GM19023 (cell line): ENCODE results near the gene FXYD6.

Experiments used
- ATAC-seq: cut with Tn5 transposase; IDR thresholded peaks from one replicate; pipeline ENCODE4 v1.9.1; 2021; ENCODE audit warnings: mild to moderate bottlenecking, moderate library complexity; ENCODE audit not compliant: unreplicated experiment

Gene FXYD6

DNA sequence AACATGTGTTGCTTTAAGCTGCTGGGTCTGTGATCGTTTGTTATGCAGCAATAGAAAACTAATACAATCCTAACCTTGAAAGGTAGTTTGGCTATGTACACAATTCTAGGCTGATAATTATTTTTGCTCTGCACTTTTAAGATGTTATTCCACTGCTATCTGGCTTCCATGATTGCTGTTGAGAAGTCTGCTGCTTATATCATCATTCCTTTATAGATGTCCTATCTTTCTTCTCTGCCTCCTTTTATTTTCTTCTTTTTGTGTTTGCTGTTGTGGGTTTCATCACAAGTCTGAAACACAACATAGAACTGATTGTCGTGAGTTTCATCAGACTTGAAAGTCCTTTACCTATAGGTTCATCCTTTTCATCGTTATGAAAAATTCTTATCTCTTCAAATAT lies 24.1 kb downstream of the FXYD6 start:
- no peak for ATAC-seq

DNA sequence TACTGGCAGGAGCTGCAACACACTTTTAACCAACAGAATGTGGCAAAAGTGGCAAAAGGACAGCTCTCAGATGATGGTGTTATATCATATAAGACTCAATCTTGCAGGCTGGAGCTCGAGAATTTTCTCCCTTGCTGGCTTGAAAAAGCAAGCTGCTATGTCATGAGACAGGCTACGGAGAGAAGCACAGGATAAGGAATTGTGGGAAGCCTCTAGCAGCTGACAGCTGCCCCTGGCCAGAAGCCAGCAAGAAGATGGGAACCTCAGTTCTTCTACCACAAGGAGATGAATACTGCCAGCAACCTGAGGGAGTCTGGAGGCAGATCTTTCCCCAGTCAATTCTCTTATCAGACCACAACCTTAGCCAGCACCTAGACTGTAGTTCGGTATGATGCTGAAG lies 24.6 kb downstream of the FXYD6 start:
- ATAC-seq = no peak

DNA sequence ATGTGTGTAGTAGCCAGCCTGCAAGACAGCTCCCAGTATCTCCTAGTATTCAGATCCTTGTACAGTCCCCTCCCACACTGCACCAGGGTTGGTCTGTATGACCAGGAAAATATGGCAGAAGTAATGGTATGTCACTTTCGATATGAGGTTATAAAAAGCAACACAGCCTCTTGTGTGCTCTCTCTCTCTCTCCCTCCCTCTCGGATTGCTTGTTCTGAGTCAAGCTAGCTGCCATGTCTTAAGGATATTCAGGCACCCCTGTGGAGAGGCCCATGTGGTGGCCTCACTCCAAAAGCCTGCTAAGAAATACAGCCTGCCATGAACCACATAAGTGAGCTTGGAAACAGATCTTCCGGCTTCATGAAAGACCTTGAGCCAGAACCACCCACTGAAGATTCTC lies 25.4 kb downstream of the FXYD6 start:
- ATAC-seq = no peak

DNA sequence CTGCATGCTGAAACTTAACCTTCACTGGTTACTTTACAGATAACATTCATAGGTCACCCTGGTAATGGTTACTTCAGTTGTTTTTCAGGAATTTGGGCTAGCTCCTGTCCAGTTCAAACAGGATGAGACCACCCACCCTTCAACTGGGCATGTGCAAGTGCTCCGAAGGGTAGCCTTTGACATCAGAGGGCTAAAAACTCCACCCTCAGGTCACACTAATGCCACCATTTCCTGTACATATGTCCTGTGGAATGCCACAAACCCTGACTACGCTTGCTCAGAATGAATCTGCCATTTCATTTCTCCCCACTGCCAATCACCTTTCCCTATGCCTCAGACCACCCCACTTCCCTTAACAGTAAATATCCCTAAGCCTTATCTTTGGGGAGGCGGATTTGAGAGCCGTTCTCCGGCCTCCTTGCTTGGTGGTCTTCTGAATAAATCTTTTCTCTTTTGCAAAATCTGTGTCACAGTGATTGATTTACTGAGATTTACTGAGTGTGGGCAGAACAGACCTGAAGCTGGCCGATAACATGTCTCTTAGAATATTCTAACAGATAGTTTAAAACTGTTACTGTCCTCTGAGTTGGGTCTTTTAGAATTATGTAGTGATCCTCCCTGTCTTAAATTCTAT lies 26.6 kb downstream of the FXYD6 start:
- no peak for ATAC-seq

DNA sequence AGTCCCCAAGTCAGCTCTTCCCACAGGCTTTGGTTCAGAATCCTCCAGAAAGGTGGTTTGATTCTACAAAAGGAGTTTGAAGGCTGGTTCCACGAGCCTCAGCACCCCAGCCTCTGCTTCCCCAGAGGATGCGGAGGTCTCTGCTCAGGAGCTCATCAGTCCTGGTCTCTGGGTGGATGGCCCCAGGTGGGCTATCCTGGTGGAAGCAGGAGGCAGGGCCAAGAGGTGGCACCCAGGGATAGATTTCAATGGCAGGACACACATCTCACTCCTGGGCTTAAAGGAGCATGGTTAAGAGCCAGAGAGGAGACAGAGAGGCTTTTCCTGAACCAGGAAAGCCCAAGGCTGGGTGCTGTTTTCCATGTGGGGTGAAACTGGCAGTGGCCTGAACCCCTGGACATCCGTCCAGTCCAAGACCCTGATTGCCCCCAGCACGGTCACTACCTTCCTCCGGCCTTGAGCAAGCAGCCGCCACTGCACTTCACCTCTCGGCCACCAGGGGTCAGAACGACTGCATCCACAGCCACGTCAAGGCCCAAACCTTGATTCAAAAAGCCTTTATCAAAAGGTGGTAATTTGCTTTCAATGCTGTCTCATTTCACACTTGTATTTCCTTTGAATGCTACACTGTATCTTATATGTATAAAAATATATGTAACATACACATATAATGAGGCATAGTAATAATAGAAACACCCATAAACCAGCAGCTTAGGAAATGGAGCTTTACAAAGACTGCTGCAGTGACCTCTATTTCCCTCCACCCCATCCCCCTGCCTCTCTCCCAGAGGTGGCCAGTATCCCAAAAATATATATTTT lies 32.6 kb downstream of the FXYD6 start:
- no peak for ATAC-seq

DNA sequence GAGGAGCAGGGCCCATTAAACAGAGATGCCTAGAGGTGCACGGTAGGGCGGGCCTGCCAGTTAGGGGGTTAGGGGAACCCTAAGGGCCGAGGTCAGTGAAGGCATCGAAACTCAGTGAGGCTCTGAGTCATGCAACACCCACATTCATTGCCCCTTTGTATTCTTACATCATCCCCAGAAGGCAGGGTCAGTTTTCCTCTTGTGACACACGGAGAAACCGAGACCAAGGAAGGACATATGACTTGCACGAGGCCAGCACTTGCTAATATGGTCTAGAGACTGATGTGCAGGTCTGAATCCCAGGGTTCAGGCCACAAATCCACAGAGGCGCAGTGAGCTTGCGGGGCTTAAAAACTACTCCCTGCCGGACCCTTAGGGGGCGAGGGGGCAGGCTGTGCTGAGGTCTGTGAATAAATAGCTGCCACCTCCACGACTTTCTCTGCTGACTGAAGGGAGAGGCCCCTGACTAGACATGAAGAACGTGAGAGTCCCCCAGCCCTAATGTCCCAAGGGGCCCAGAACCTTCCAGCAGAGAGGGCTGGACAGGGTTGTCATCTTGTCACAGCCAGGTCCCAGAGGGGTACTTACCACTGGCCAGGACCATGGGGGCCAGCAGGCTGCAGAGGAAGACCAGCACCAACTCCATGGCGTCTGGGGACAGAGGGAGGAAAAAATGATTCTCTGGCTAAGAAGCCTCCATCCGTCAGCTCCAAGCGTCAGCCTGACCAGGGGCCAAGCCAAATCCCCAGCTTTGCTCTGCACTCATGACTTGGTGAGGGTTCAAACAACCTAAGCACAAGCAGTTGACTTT lies 34.1 kb downstream of the FXYD6 start:
- ATAC-seq = no peak

DNA sequence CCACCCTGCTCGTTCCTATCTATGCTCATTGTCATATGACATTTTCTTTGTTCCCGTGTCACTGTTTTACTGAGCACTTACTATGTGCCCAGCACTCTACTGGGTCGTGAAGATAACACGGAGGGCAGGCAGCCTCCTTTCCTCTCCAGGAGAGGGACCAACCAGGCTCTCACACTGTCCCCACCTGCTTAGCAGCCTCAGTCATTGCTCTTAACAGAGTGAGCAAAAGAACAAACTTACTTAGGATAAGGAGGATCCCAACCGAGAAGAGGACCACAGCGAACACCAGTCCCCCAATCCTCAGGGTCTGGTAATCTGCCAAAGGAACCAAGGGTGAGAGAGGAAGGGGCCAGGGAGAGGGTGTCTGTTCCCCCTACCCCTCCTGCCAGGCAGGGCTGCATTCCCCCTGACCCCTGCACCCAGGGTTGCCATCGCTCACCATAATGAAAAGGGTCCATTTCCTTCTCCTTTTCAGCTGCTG lies 34.9 kb downstream of the FXYD6 start:
- ATAC-seq = no peak

DNA sequence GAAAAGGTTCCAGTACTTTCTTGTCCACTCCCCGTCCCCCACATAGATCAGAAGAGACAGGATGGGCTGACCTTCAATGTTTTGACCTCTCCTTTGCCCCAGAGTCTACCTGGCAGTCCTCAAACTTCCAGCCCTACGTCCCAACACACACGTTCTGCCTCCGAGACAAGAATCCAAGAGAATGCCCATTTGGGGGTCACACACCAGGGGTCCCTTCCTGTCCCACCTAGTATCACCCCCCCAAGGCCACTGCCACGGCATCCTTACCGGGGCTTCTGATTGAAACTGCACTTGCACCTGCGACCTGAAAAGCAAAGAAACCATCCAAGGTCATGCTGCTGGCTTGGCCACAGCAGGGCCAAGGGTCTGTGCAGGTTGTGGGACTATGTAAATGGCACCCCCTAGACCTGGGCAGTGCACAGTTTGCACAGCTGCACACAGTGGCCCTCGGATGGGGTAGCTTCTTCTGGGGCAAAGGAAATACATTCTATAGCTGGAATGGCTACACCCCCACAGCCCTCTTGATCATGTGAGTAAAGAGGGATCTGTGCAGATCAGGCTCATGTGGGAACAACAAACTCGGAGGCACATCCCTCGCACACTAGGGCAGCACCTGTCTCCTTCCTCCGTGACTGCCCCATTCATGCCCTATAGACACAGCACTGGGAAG lies 35.4 kb downstream of the FXYD6 start:
- no peak for ATAC-seq

DNA sequence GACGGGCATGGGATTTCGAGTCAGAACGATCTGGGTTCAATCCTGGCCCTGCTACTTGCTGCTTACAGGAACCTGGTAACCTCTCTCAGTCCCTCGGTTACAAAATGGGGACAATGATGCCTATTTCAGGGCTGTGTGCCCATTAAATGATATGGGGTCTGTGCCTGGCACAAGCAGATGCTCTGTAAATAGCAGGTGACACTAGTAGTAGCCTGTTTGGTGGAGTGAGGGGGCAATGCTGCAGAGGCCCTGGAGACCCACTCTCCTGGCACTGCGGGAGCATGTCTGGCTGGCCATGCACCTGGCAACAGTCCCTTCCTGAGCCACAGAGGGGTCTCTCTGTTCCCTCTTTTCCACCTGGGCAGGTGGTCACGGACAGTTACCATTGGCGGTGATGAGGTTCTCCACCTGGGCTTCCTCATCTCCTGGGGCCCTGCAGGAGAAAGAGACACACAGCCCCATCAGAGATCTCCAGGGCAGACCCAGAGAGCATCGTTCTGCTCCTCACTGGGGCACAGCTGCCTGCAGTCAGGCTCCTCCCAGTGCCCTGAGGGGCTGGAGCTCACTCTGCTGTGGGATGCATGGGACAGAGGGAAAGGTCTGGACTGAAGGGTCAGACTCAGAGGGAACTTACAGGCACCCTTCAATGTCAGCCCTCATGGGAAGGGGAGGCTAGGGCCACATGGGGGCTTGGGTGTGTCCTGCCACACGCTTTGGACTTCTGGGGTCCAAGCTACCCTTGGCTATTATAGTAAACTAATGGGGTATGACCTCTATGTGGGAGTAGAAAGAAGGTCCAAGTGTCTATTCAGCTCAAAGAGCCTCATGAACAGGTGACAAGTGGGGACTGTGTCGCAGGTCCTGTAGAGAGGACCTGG lies 36.3 kb downstream of the FXYD6 start:
- ATAC-seq = no peak

DNA sequence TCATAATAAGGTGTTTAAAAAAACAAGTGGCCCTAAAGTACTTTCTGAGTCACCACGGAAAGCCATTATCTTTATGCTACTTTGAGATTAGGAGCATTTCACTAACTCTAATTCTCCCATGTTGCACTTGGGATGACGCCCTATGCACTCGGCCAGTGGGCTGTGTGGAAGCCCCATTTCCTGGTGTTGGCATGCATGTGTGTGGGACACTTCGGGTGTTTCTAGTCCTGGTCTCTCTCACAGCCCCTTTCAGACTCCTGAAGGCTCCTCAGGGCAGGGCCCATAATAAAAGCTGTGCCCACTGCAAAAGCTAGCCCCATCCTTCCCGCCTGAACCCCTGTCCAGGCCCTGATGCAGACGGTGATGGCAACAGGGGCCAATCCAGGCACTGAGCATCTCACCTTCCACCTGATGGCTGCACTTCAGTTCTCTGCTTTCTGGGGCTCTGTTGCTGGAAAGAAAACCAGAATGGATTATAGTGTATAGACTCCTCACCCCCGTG lies 37.0 kb downstream of the FXYD6 start:
- ATAC-seq = no peak

DNA sequence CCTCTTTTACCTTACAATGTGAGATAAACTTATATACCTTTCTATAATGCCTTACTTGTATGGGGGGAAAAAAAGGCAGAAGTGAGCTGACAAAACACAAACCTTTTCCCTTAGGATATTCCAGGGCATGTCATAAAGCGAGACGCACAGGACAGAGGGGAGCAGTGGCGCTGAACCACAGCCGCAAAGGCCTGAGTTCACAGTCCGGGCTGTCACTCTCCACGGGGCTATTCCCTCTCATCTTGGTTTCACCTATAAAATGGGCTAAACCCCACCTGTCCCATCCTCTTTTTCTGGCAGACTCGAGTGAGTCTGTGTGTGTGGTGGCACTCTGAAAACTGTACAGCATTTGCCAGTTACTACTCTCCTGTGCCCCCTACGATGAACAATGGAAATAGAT lies 37.6 kb downstream of the FXYD6 start:
- ATAC-seq = no peak

DNA sequence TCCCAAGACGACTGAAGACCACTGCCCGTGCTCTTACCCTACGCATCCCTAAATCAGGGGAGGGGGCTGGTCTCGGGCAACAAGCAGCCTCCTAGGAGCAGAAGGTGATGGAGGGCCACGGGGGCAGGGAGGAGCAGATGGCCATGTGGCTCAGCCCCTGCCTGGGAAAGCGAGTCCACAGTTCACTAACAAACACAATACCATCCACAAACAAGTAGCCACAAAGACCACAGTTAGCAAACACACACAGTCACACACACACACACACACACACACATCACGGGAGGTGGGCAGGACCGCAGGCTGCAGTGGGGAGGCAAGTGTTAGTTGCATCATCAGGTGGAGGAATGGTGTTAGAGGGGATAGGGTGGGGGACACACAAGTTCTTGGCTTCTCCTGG lies 38.7 kb downstream of the FXYD6 start:
- no peak for ATAC-seq

DNA sequence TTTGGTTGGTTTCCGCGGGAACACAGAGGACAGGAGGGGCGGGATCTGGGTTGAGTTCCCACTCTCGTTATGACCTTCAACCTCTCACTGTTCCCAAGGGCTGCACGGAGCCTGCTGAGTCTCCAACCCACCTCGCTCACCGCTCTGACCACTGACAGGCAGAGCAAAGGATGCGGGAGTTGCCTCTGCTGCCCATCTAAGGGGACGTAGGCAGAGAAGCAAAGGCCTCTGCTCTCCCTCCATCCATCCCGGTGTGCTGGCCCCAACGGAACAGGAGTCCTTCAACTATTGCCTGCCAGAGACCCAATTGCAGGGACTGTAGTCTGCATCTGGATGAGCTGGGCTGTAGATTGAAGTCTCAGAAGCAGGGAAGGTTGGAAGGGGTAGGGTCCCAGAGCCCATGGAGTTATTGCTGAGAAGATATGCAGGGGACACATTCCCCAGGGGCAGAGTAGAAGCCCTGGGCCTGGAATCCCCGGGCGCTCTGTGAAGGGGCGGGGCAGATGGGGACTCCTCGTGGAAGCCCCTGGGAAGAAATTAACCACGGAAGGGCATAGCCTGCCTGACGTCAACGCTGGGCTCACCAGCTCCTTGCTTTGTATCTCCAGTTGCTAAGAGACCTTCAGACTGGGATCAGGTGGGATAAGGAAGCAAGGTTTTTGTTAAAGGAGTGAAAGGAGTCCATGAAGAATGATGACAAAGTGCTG lies 39.2 kb downstream of the FXYD6 start:
- ATAC-seq = no peak

DNA sequence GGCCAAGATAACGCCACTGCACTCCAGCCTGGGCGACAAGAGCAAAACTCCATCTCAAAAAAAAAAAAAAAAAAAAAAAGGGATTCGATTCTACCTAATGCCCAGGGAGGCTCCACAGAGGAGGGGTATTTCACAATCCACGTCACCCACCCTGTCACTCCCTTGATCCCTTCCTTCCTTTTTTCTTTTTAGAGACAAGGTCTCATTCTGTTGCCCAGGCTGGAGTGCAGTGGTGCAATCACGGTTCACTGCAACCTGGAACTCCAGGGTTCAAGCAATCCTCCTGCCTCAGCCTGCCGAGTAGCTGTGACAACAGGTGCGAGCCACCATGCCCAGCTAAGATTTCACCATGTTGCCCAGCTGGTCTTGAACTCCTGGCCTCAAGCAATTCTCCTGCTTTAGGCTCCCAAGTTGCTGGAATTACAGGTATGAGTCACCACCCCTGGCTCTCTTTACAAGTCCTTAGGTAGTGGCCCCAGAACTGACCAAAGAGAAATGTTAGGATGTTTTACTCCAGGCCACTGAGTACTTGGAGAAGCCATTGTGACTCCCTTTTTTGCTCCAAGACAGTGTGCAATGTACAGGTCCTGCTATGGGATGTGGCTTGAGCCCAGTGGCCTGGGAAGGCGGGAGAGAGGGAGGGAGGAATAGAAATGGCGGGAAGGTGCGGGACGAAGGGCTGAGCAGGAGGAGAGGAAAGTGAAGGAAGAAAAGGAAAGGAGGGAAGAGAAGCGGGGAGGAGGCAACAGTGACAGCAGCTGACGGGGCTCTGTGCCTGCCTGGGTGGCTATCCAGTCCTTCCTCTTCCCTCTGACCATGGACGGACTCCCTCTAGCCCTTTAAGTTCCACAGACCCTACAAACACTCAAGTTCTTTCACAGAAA lies 40.1 kb downstream of the FXYD6 start:
- ATAC-seq = no peak

DNA sequence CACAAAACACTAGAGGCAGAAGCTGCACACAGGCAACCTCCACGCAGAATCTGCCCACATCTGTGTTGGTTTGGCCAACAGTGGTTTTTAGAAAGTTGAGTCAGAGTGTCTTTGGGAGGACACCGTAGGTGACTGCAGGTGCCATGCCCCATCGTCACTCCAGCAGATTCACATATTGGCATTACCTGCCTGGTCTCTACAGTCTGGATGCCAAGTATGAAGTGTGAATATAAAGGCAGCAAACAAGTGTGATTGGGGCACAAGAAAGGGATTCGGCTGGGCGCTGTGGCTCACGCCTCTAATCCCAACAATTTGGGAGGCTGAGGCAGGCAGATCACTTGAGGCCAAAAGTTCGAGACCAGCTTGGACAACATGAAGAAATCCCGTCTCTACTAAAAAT lies 40.9 kb downstream of the FXYD6 start:
- ATAC-seq = no peak

DNA sequence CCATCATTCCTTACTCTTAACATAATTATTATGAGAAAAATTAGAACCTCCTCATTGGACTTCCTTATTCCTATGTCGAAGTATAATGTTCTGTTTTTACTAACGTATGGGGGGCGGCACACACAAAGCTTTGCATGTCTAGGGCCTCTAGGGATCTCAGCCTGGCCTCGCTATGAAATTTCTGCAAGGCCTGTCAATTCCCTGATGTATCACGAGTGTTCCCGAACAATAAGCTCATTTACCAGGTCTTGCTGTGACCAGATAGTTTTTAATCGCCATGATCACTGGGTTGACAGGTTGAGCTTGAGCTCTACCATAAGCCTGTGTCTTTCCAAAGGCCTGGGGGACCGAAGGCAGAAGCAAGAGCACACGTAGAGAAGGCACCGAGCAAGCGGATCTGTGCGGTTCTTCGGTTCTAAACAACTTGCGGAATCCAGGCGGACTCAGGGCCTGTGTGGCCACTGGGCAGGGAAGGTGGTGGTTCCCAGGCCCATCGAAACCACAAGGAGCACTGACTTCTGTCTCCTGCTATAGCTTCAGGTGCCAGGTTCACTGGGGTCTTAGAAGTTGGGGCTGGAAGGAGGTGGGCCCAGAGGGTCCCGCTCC lies 41.5 kb downstream of the FXYD6 start:
- ATAC-seq = no peak

DNA sequence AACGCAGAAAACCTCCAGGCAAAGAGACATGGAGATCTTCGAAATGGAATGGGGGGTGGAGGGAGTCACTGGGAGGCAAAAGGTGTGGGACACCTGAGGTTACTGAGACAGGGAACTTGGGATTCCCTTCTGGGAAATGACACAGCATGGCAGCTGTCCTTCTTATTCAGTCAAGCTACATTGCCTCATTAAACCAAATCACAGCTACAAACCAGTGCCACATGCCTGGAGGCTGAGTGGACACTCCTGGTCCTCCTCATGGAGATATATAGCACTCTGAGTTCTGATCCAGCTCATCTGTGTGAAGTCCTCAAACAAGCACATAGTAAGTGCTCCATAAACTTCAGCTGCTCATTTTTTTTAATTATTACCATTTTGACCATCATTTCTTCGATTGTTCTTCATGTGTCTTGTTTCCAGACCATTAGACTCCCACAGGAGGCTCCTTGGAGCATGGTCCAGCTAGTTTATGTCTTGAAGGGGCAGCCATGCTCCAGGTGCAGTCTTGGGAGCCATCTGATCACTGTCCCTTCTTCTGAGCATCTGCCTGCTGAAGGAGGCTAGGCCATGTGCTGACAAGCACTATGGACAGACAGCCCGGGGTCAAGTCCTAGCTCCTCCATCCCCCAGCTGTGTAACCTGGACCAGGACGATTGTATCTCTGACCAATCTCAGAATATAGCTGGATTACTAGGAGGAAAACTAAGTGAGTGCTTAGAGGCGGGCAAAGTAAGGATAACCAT lies 42.2 kb downstream of the FXYD6 start:
- no peak for ATAC-seq
